Fibroblast of skin of abdomen (primary cell): Measurements from ENCODE around the gene HSD11B2.

Experiments used
- DNase-seq: peaks from one replicate; pipeline ENCODE4 v3.0.0-alpha.2; 2013

HSD11B2 gene

GRCh38 chr16:67480833-67481560 is 50.1 kb downstream of the HSD11B2 start, which contains the start of gene ATP6V0D1:
TSS of gene ATP6V0D1 (minus strand) at chr16:67481157. CDS start at chr16:67481086, 71 bp downstream.
- DNase-seq, result peak; percentile 96

GRCh38 chr16:67481561-67482232 is 50.8 kb downstream of the HSD11B2 start:
- DNase-seq, result peak; percentile 43

- no peak for DNase-seq
Measured at GRCh38 chr16:67482233-67482924, 51.5 kb downstream of the HSD11B2 start.

GRCh38 chr16:67483150-67483549 is 52.2 kb downstream of the HSD11B2 start, which contains the start of gene AGRP:
TSS of gene AGRP (minus strand) at chr16:67483547. CDS start at chr16:67483398, 149 bp downstream.
- DNase-seq, result no peak

- no peak for DNase-seq
Measured at GRCh38 chr16:67483731-67484525, 53.0 kb downstream of the HSD11B2 start.

GRCh38 chr16:67486805-67487204 is 55.9 kb downstream of the HSD11B2 start:
- no peak for DNase-seq
